NCI-H82 (cell line): ENCODE data around the gene GNG7.
"Not testable (repeated sequence)": the region's sequence is repeated elsewhere in the genome, so short reads cannot be mapped to it uniquely, and the experiment has no call there.

Source experiments
- DNase-seq: peaks from one replicate; lab custom pipeline; 2025; lab: John Stamatoyannopoulos, UW

The GNG7 gene

GRCh38 chr19:2726904-2727639 is 24.6 kb upstream of the GNG7 start:
- DNase-seq, result no peak

GRCh38 chr19:2726160-2726855 is 23.8 kb upstream of the GNG7 start:
- DNase-seq, result no peak

- no peak for DNase-seq
Measured at GRCh38 chr19:2724148-2724557, 21.7 kb upstream of the GNG7 start.

- no peak for DNase-seq
Measured at GRCh38 chr19:2723747-2724146, 21.3 kb upstream of the GNG7 start.

GRCh38 chr19:2723345-2723715 is 20.8 kb upstream of the GNG7 start:
- DNase-seq, result no peak

GRCh38 chr19:2722541-2723344 is 20.2 kb upstream of the GNG7 start:
- DNase-seq, result no peak

- no peak for DNase-seq
Measured at GRCh38 chr19:2721570-2722540, 19.4 kb upstream of the GNG7 start.

GRCh38 chr19:2720777-2721569 is 18.5 kb upstream of the GNG7 start, which contains the start of gene DIRAS1:
Gene DIRAS1 (minus strand): TSS chr19:2721372. CDS start chr19:2717806, 3,566 bp downstream.
- DNase-seq, result no peak

GRCh38 chr19:2719920-2720776 is 17.7 kb upstream of the GNG7 start:
- no peak for DNase-seq

GRCh38 chr19:2719232-2719735 is 16.8 kb upstream of the GNG7 start:
- no peak for DNase-seq

GRCh38 chr19:2717638-2718541 is 15.4 kb upstream of the GNG7 start:
- no peak for DNase-seq

GRCh38 chr19:2716722-2717637 is 14.5 kb upstream of the GNG7 start:
- DNase-seq, result no peak

- no peak for DNase-seq
Measured at GRCh38 chr19:2716275-2716650, 13.8 kb upstream of the GNG7 start.

- DNase-seq, result no peak
Measured at GRCh38 chr19:2715470-2716274, 13.2 kb upstream of the GNG7 start.

- no peak for DNase-seq
Measured at GRCh38 chr19:2714531-2715269, 12.2 kb upstream of the GNG7 start.

- DNase-seq, result not testable (repeated sequence)
Measured at GRCh38 chr19:2714102-2714501, 11.6 kb upstream of the GNG7 start.
